ENCODE measurements around the gene PI4KA.
A peak's percentile ranks its signal among the peaks of the same experiment; 100 is the strongest.

Gene PI4KA

DNA sequence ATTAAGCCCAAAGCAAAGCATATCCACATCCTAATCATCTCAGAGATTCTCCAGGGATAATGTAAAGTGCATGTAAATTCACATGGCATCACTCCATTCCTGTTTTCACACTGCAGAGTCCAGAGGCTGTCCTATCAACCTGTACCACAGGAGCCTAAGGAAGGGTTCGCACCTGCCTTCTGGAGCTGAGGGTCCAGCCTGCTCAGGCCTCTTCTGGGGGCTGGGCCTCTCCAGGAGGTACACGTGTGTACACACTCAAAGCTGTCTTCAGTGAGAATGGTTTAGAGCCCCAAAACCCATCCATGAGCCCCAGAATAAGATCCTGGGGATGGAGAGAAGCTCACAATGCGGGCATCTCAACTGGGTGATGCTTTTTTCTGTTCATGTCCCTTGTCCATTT is 23.9 kb downstream of the PI4KA start:
- peak overlapping the region; percentile 25 for H2BK5ac ChIP-seq (ENCODE audit: low read depth, low read length, poor library complexity)
- H4K91ac ChIP-seq (ENCODE audit: low read depth, low read length) = no peak overlapping the region
- H3K4me1 ChIP-seq (ENCODE audit: control insufficient read depth in 1 of 2, insufficient read depth in 2 of 2, low read length in 2 of 2) = no peaks in the 10 kb centered on the region
- H4K8ac ChIP-seq (ENCODE audit: low read depth, low read length) = no peak overlapping the region
- H2BK120ac ChIP-seq (ENCODE audit: insufficient read depth, low read length, poor library complexity) = no peak overlapping the region
- no peak overlapping the region for H3K4ac ChIP-seq (ENCODE audit: low read depth, low read length)
- no peak for DNase-seq
- no peak overlapping the region for H3K27ac ChIP-seq (ENCODE audit: low read depth, low read length)
- H2AK5ac ChIP-seq (ENCODE audit: low read length) = no peak overlapping the region
- no peak overlapping the region for H3K9ac ChIP-seq (ENCODE audit: low read length)
- H3K79me2 ChIP-seq (ENCODE audit: control insufficient read depth, insufficient read depth, low read length, poor library complexity) = no peaks in the 10 kb centered on the region
- H2BK12ac ChIP-seq (ENCODE audit: low read length) = no peak overlapping the region
- H3K14ac ChIP-seq (ENCODE audit: low read length) = no peak overlapping the region
- H4K12ac ChIP-seq (ENCODE audit: low read depth, low read length) = no peak overlapping the region
- no peaks in the 10 kb centered on the region for H3K27me3 ChIP-seq (ENCODE audit: insufficient read depth, low read length)
- H3K23ac ChIP-seq (ENCODE audit: low read length) = no peak overlapping the region
- H3K9me3 ChIP-seq (ENCODE audit: insufficient read depth, low read depth, low read length) = no peaks in the 10 kb centered on the region
- no peak overlapping the region for H3K4me2 ChIP-seq (ENCODE audit: low read length)
- no peak overlapping the region for H3K4me3 ChIP-seq (ENCODE audit: low read depth, low read length)
- H3K79me1 ChIP-seq (ENCODE audit: low read length) = no peaks in the 10 kb centered on the region
- peaks cover 8 to 13% of the 10 kb centered on the region in 2 experiments for H3K36me3 ChIP-seq (ENCODE audit: control insufficient read depth in 1 of 2, insufficient read depth in 2 of 2, low read length in 2 of 2)
- H3K18ac ChIP-seq (ENCODE audit: low read length) = no peak overlapping the region
- H2AFZ ChIP-seq (ENCODE audit: insufficient read depth, low read length, poor library complexity) = no peak overlapping the region
- WGBS (ENCODE audit: extremely low coverage, insufficient coverage, insufficient read length) = no CpG with 5 or more reads among the region's 3 CpGs

- no peak overlapping the region for H2BK5ac ChIP-seq (ENCODE audit: low read depth, low read length, poor library complexity)
- H2AK5ac ChIP-seq (ENCODE audit: low read length) = no peak overlapping the region
- H3K14ac ChIP-seq (ENCODE audit: low read length) = no peak overlapping the region
- H3K79me1 ChIP-seq (ENCODE audit: low read length) = no peaks in the 10 kb centered on the region
- H3K18ac ChIP-seq (ENCODE audit: low read length) = no peak overlapping the region
- no peak overlapping the region for H3K4me2 ChIP-seq (ENCODE audit: low read length)
- H3K9ac ChIP-seq (ENCODE audit: low read length) = no peak overlapping the region
- H4K12ac ChIP-seq (ENCODE audit: low read depth, low read length) = no peak overlapping the region
- H3K36me3 ChIP-seq (ENCODE audit: control insufficient read depth in 1 of 2, insufficient read depth in 2 of 2, low read length in 2 of 2) = peaks cover 8 to 13% of the 10 kb centered on the region in 2 experiments
- no peak overlapping the region for H3K4ac ChIP-seq (ENCODE audit: low read depth, low read length)
- no peak overlapping the region for H2BK12ac ChIP-seq (ENCODE audit: low read length)
- no peaks in the 10 kb centered on the region for H3K27me3 ChIP-seq (ENCODE audit: insufficient read depth, low read length)
- no peak overlapping the region for H3K4me3 ChIP-seq (ENCODE audit: low read depth, low read length)
- H2BK120ac ChIP-seq (ENCODE audit: insufficient read depth, low read length, poor library complexity) = no peak overlapping the region
- H3K4me1 ChIP-seq (ENCODE audit: control insufficient read depth in 1 of 2, insufficient read depth in 2 of 2, low read length in 2 of 2) = no peaks in the 10 kb centered on the region
- H3K79me2 ChIP-seq (ENCODE audit: control insufficient read depth, insufficient read depth, low read length, poor library complexity) = no peaks in the 10 kb centered on the region
- H2AFZ ChIP-seq (ENCODE audit: insufficient read depth, low read length, poor library complexity) = no peak overlapping the region
- no peak for DNase-seq
- H3K9me3 ChIP-seq (ENCODE audit: insufficient read depth, low read depth, low read length) = no peaks in the 10 kb centered on the region
- no peak overlapping the region for H3K23ac ChIP-seq (ENCODE audit: low read length)
- no peak overlapping the region for H3K27ac ChIP-seq (ENCODE audit: low read depth, low read length)
- H4K8ac ChIP-seq (ENCODE audit: low read depth, low read length) = no peak overlapping the region
- H4K91ac ChIP-seq (ENCODE audit: low read depth, low read length) = no peak overlapping the region
- no CpG with 5 or more reads among the region's 3 CpGs for WGBS (ENCODE audit: extremely low coverage, insufficient coverage, insufficient read length)
Measured at GRCh38 chr22:20834206-20834605, 24.4 kb downstream of the PI4KA start.

- no CpG with 5 or more reads among the region's 6 CpGs for WGBS (ENCODE audit: extremely low coverage, insufficient coverage, insufficient read length)
- H3K9me3 ChIP-seq (ENCODE audit: insufficient read depth, low read depth, low read length) = no peaks in the 10 kb centered on the region
- H4K91ac ChIP-seq (ENCODE audit: low read depth, low read length) = no peak overlapping the region
- H3K4me2 ChIP-seq (ENCODE audit: low read length) = no peak overlapping the region
- no peak overlapping the region for H2BK5ac ChIP-seq (ENCODE audit: low read depth, low read length, poor library complexity)
- no peak overlapping the region for H2BK12ac ChIP-seq (ENCODE audit: low read length)
- H3K36me3 ChIP-seq (ENCODE audit: control insufficient read depth in 1 of 2, insufficient read depth in 2 of 2, low read length in 2 of 2) = peaks cover 8 to 13% of the 10 kb centered on the region in 2 experiments
- H3K4me1 ChIP-seq (ENCODE audit: control insufficient read depth in 1 of 2, insufficient read depth in 2 of 2, low read length in 2 of 2) = no peaks in the 10 kb centered on the region
- H3K23ac ChIP-seq (ENCODE audit: low read length) = no peak overlapping the region
- no peak overlapping the region for H3K14ac ChIP-seq (ENCODE audit: low read length)
- H2AK5ac ChIP-seq (ENCODE audit: low read length) = no peak overlapping the region
- no peaks in the 10 kb centered on the region for H3K79me1 ChIP-seq (ENCODE audit: low read length)
- no peak overlapping the region for H3K4ac ChIP-seq (ENCODE audit: low read depth, low read length)
- H2AFZ ChIP-seq (ENCODE audit: insufficient read depth, low read length, poor library complexity) = no peak overlapping the region
- no peak overlapping the region for H4K12ac ChIP-seq (ENCODE audit: low read depth, low read length)
- no peak overlapping the region for H3K9ac ChIP-seq (ENCODE audit: low read length)
- no peak overlapping the region for H3K4me3 ChIP-seq (ENCODE audit: low read depth, low read length)
- no peak overlapping the region for H4K8ac ChIP-seq (ENCODE audit: low read depth, low read length)
- H3K79me2 ChIP-seq (ENCODE audit: control insufficient read depth, insufficient read depth, low read length, poor library complexity) = no peaks in the 10 kb centered on the region
- no peak overlapping the region for H3K18ac ChIP-seq (ENCODE audit: low read length)
- H2BK120ac ChIP-seq (ENCODE audit: insufficient read depth, low read length, poor library complexity) = no peak overlapping the region
- DNase-seq = no peak
- H3K27me3 ChIP-seq (ENCODE audit: insufficient read depth, low read length) = no peaks in the 10 kb centered on the region
- H3K27ac ChIP-seq (ENCODE audit: low read depth, low read length) = no peak overlapping the region
Measured at GRCh38 chr22:20833225-20833665, 25.4 kb downstream of the PI4KA start.

DNA sequence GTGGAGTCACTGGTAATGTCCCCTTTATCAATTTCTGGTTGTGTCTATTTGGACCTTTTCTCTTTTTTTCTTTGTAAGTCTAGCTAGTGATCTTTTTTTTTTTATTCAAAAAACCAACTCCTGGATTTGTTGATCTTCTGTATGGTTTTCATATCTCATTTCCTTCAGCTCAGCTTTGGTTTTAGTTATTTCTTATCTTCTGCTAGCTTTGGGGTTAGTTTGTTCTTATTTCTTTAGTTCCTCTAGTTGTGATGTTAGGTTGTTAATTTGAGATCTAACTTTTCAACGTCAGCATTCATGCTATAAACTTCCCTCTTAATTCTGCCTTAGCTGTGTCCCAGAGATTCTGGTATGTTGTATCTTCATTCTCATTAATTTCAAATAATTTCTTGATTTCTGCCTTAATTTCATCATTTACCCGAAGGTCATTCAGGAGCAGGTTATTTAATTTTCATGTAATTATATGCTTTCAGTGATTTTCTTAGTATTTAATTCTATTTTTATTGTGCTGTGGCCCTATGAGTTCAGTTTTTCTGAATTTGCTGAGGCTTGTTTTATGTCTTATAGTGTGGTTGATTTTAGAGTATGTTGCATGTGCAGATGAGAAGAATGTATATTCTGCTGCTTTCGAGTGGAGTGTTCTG is 29.0 kb downstream of the PI4KA start:
- no CpG with 5 or more reads among the region's 3 CpGs for WGBS (ENCODE audit: extremely low coverage, insufficient coverage, insufficient read length)
- Histone ChIP-seq H3K4me2 (ENCODE audit: low read length) (no peak overlapping the region), H3K36me3 (ENCODE audit: control insufficient read depth in 1 of 2, insufficient read depth in 2 of 2, low read length in 2 of 2) (peaks cover 8 to 11% of the 10 kb centered on the region in 2 experiments), H3K23ac (ENCODE audit: low read length) (no peak overlapping the region), H4K12ac (ENCODE audit: low read depth, low read length) (no peak overlapping the region), H2BK5ac (ENCODE audit: low read depth, low read length, poor library complexity) (no peak overlapping the region), H3K4ac (ENCODE audit: low read depth, low read length) (no peak overlapping the region), H3K14ac (ENCODE audit: low read length) (no peak overlapping the region), H2BK12ac (ENCODE audit: low read length) (no peak overlapping the region), H2AFZ (ENCODE audit: insufficient read depth, low read length, poor library complexity) (no peak overlapping the region), H4K91ac (ENCODE audit: low read depth, low read length) (no peak overlapping the region), H2BK120ac (ENCODE audit: insufficient read depth, low read length, poor library complexity) (no peak overlapping the region), H3K9ac (ENCODE audit: low read length) (no peak overlapping the region), H3K79me1 (ENCODE audit: low read length) (no peaks in the 10 kb centered on the region), H3K79me2 (ENCODE audit: control insufficient read depth, insufficient read depth, low read length, poor library complexity) (no peaks in the 10 kb centered on the region), H3K18ac (ENCODE audit: low read length) (no peak overlapping the region), H4K8ac (ENCODE audit: low read depth, low read length) (no peak overlapping the region), H3K27me3 (ENCODE audit: insufficient read depth, low read length) (no peaks in the 10 kb centered on the region), H3K4me3 (ENCODE audit: low read depth, low read length) (no peak overlapping the region), H3K9me3 (ENCODE audit: insufficient read depth, low read depth, low read length) (peaks cover 3% of the 10 kb centered on the region), H3K4me1 (ENCODE audit: control insufficient read depth in 1 of 2, insufficient read depth in 2 of 2, low read length in 2 of 2) (no peaks in the 10 kb centered on the region), H3K27ac (ENCODE audit: low read depth, low read length) (no peak overlapping the region), H2AK5ac (ENCODE audit: low read length) (no peak overlapping the region)
- no peak for DNase-seq
